Gastrocnemius medialis (tissue), 4 donors: ENCODE results near the gene CDH4. TPM values are rescaled to one million over a fixed set of nuclear protein-coding genes. Genes with fewer than 3 reads are reported as not detected.

Experiments
- ATAC-seq, 2 donors: fragments of 150-250 bp; one replicate each; pipeline ENCODE4 v1.9.1; 2016
- DNase-seq, 2 donors: peaks; one replicate each; pipeline ENCODE4 v3.0.0-alpha.2; 2019
- H3K27ac ChIP-seq, 4 donors: fragments of 200-600 bp; sonication (generic); 1 replicate in 1 of 4; 2 replicates in 3 of 4; pipeline ENCODE4 v1.5.1; 2016 to 2018; ENCODE audit warnings: mild to moderate bottlenecking in 2 of 4, moderate library complexity in 1 of 4
- H3K27me3 ChIP-seq, 3 donors: fragments of 200-600 bp; sonication (generic) in 2 of 3; 1 replicate in 1 of 3; 2 replicates in 2 of 3; pipeline versions ENCODE4 v1.5.1 to v1.6.0; 2016 to 2019; ENCODE audit warnings: mild to moderate bottlenecking in 1 of 3, moderate library complexity in 1 of 3
- H3K36me3 ChIP-seq, 2 donors: fragments of 200-600 bp; sonication (generic) in 1 of 2; one replicate each; pipeline ENCODE4 v1.5.1; 2017 to 2018
- H3K4me1 ChIP-seq, 2 donors: fragments of 200-600 bp; sonication (generic) in 1 of 2; one replicate each; pipeline ENCODE4 v1.5.1; 2016 to 2017; ENCODE audit warnings: mild to moderate bottlenecking in 2 of 2
- H3K4me3 ChIP-seq, 4 donors: fragments of 200-600 bp; sonication (generic) in 3 of 4; 1 replicate in 1 of 4; 2 replicates in 3 of 4; pipeline ENCODE4 v1.5.1; 2016 to 2019; ENCODE audit warnings: mild to moderate bottlenecking in 2 of 4
- H3K9me3 ChIP-seq, 3 donors: fragments of 200-600 bp; sonication (generic) in 2 of 3; 1 replicate in 1 of 3; 2 replicates in 2 of 3; pipeline ENCODE4 v1.5.1; 2016 to 2019
- POLR2A ChIP-seq, 2 donors: fragments of 450-650 bp; IDR thresholded peaks; one replicate each; pipeline ENCODE4 v1.6.1; 2017; ENCODE audit warnings: antibody characterized with exemption in 2 of 2, mild to moderate bottlenecking in 2 of 2, moderate library complexity in 2 of 2
- in situ Hi-C, 4 donors: fragments of 200-750 bp; cut with MboI; loops; one replicate each; pipeline versions ENCODE4 v1.15.0 to v1.8.0; 2017; ENCODE audit warnings: low sequenced_read_pairs in 4 of 4
- intact Hi-C: fragments of 100-400 bp; cut with DNase I; formaldehyde crosslinking; loops from one replicate; pipeline ENCODE4 v1.15.1; 2023; ENCODE audit warnings: low total_unique reads
- total RNA-seq, 4 donors: library from RNA; depleted of rRNA; stranded (reverse); fragments of >200 nt; gene quantifications; one replicate each; pipeline versions ENCODE4 v1.1.0 to v1.2.3, GENCODE V29; 2016
- TF ChIP-seq, protein P1 (sequence below), 5 experiments: fragments of 450-650 bp in 3 of 5; fragments of 200-600 bp in 2 of 5; sonication (generic) in 2 of 5; IDR thresholded peaks in 4 of 5; conservative IDR thresholded peaks in 1 of 5; 1 replicate in 4 of 5; 2 replicates in 1 of 5; pipeline ENCODE4 v1.5.1; 2016 to 2019; ENCODE audit warnings: antibody characterized with exemption in 5 of 5, mild to moderate bottlenecking in 3 of 5, moderate library complexity in 3 of 5

Gene CDH4
- total RNA-seq, 4 donors from 2014 or later: 0.38 to 1.2 (median 0.86) TPM

- DNase-seq (no peak), ATAC-seq (no peak)
- intact Hi-C loops: no loop called here
- no peaks in the 10 kb centered on the region for H3K27me3 ChIP-seq
- no peak overlapping the region for H3K4me3 ChIP-seq
- TF ChIP-seq, protein P1, sequence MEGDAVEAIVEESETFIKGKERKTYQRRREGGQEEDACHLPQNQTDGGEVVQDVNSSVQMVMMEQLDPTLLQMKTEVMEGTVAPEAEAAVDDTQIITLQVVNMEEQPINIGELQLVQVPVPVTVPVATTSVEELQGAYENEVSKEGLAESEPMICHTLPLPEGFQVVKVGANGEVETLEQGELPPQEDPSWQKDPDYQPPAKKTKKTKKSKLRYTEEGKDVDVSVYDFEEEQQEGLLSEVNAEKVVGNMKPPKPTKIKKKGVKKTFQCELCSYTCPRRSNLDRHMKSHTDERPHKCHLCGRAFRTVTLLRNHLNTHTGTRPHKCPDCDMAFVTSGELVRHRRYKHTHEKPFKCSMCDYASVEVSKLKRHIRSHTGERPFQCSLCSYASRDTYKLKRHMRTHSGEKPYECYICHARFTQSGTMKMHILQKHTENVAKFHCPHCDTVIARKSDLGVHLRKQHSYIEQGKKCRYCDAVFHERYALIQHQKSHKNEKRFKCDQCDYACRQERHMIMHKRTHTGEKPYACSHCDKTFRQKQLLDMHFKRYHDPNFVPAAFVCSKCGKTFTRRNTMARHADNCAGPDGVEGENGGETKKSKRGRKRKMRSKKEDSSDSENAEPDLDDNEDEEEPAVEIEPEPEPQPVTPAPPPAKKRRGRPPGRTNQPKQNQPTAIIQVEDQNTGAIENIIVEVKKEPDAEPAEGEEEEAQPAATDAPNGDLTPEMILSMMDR (IDR thresholded peaks at IDR 0.05 in 4 of 5, conservative IDR thresholded peaks at IDR 0.05 in 1 of 5): no peak
- no peak for TF ChIP-seq POLR2A (IDR thresholded peaks at IDR 0.05)
- H3K27ac ChIP-seq: no peak overlapping the region
- H3K9me3 ChIP-seq: no peaks in the 10 kb centered on the region
- in situ Hi-C loops: no loop called here
- H3K4me1 ChIP-seq: no peaks in the 10 kb centered on the region
- no peaks in the 10 kb centered on the region for H3K36me3 ChIP-seq
Measured at GRCh38 chr20:61929971-61930666, 678.1 kb downstream of the CDH4 start.

DNA sequence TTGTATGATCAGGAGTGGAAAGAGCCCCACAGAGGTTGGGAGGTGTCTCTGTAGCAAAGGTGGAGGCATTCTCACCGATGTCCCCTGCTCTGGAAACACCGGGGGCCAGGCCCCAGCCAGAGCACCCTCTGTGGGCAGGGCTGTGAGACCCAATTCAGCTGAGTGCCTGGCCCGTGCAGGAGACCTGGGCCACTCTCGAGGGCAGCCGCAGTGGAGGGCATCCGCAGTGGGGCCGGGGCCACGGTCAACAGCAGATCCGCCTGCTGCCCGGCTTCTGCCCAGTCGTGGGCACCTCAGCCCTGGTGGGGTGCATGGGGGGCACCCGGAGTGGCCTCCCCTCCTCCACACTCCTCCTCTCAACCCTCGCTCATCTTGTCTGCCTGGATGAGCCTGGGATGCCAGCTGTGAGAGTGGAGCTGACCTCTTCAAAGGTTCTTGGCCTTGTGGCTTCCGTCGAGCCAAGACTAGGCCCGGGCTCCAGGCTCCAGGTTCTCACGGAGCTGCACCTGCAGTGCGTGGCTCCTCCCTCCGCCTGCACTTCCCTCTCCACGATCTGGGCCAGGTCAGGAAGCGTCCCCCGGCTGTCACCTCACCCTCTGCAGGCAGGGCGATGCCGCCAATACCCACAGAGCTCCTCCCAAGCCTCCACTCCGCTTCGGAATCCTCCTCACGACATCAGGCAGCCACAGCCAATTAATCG is 678.9 kb downstream of the CDH4 start:
- in situ Hi-C loops (no loop called here), intact Hi-C loops (no loop called here)
- no peaks in the 10 kb centered on the region for H3K36me3 ChIP-seq
- no peaks in the 10 kb centered on the region for H3K9me3 ChIP-seq
- H3K4me1 ChIP-seq: no peaks in the 10 kb centered on the region
- DNase-seq: peak in 1 of 2 donors; percentile 6
- TF ChIP-seq, protein P1 (IDR thresholded peaks at IDR 0.05 in 4 of 5, conservative IDR thresholded peaks at IDR 0.05 in 1 of 5): no peak
- TF ChIP-seq POLR2A (IDR thresholded peaks at IDR 0.05): no peak
- no peaks in the 10 kb centered on the region for H3K27me3 ChIP-seq
- H3K27ac ChIP-seq: no peak overlapping the region
- H3K4me3 ChIP-seq: no peak overlapping the region
- no peak for ATAC-seq

GRCh38 chr20:61931476-61932198 is 679.6 kb downstream of the CDH4 start:
- H3K4me1 ChIP-seq: no peaks in the 10 kb centered on the region
- H3K4me3 ChIP-seq: no peak overlapping the region
- TF ChIP-seq, protein P1 (IDR thresholded peaks at IDR 0.05 in 4 of 5, conservative IDR thresholded peaks at IDR 0.05 in 1 of 5): no peak
- no peak for TF ChIP-seq POLR2A (IDR thresholded peaks at IDR 0.05)
- H3K27ac ChIP-seq: no peak overlapping the region
- no peaks in the 10 kb centered on the region for H3K9me3 ChIP-seq
- in situ Hi-C loops: no loop called here
- ATAC-seq (no peak), DNase-seq (peak in 1 of 2 donors; percentile 0)
- intact Hi-C loops: no loop called here
- no peaks in the 10 kb centered on the region for H3K36me3 ChIP-seq
- no peaks in the 10 kb centered on the region for H3K27me3 ChIP-seq

DNA sequence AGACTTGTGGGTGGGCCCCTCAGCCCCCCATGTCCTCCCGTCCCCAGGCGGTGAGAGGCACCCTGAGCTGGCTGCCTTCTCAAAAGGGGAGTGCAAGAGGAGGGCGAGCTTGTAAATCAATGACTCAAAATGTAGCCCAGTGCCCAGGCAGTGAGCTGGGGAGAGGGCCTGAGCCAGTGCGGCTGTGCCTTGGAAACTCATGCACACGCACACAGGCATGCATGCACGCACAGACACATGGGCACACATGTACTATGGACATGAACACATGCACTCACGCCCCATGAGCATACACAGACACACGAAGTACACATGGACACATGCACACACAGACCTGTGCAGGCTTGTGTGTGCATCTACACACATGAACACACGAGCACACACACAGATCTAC is 680.1 kb downstream of the CDH4 start:
- no peaks in the 10 kb centered on the region for H3K9me3 ChIP-seq
- intact Hi-C loops: no loop called here
- H3K27me3 ChIP-seq: no peaks in the 10 kb centered on the region
- DNase-seq (peak in 1 of 2 donors; percentile 0), ATAC-seq (no peak)
- in situ Hi-C loops: no loop called here
- no peaks in the 10 kb centered on the region for H3K36me3 ChIP-seq
- H3K27ac ChIP-seq: no peak overlapping the region
- TF ChIP-seq POLR2A (IDR thresholded peaks at IDR 0.05): no peak
- TF ChIP-seq, protein P1 (IDR thresholded peaks at IDR 0.05 in 4 of 5, conservative IDR thresholded peaks at IDR 0.05 in 1 of 5): no peak
- no peaks in the 10 kb centered on the region for H3K4me1 ChIP-seq
- H3K4me3 ChIP-seq: no peak overlapping the region
